GM21423 (cell line): ENCODE measurements around the gene NTM.
A peak's percentile ranks its signal among the peaks of the same experiment; 100 is the strongest.
"Not testable (repeated sequence)": the region's sequence is repeated elsewhere in the genome, so short reads cannot be mapped to it uniquely, and the experiment has no call there.

Experiments
- ATAC-seq: cut with Tn5 transposase; IDR thresholded peaks from one replicate; pipeline ENCODE4 v1.9.1; 2021; ENCODE audit warnings: mild to moderate bottlenecking, moderate library complexity; ENCODE audit not compliant: unreplicated experiment

The NTM gene

DNA sequence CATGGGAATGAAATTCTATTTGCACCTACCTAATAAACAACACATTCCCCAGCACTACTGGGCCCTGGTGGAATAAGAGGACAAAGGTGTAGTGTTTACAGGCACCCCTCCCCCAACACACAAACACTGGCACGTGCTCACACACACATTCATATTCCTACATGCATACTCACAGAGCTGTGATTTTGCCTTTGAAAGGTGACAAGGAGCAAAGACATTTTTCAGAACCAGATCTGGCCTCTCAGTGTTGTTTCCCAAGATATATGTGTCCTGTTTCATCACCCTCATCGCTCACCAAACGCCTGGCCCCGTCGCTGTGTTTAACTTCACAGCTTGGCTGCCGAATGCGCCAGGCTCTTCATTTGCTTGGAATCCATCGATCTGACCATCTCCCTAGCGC, 292.6 kb downstream of the NTM start:
- ATAC-seq = no peak

DNA sequence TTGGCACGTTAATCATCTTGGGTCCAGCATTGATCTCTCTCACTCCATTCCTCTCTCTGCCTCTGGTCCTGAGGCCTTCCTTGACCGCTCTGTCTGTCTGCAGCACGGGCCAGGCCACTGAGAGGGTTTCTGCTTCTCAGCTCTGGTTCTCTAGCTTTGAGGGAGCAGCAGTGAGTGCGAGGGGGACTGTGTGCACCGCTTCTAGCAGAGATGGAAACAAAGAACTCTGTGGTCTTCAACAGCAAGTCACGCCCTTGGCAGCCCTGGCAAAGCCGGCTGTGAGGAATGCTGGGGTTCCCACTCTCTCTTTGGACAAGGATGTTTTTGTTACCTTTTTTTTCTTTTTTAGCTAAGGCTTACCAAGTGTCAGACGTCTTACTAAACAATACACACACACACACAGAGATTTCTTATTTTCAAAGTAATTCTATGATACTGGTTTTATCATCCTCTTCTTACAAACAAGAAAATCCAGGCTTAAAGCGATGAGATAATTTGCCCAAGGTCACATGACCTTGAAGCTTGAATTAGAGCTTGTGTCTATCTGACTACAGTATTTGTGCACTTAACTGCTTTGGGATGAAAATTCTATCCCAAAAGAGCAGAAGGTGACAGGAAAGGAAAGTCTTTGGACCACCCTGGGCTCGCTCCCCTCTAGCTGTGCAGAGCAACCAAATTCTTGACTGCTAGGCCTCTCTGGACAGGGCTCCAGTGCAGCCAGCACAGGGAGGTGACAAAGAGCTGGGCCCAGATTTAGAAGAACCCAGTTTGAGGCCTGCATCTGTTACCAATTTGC, 293.2 kb downstream of the NTM start:
- ATAC-seq = no peak

DNA sequence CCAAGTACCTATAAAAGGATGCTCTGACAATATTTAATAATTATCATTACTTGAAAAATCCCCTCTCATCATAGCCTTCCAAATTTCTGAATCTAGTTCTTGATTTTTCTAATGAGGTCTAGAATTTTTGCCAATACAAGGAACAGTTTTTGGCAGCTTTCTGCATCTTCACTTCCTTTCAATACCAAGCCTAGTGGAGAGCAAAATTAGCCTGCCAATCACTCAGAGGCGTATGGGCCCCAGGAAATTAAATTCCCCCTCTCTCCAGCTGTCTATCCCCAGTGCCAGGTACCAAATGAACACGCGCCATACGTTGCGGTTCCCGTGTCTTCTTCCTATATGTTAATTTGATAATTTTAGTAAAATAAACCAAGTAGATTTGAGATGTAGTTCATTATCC, 293.9 kb downstream of the NTM start:
- ATAC-seq = no peak

DNA sequence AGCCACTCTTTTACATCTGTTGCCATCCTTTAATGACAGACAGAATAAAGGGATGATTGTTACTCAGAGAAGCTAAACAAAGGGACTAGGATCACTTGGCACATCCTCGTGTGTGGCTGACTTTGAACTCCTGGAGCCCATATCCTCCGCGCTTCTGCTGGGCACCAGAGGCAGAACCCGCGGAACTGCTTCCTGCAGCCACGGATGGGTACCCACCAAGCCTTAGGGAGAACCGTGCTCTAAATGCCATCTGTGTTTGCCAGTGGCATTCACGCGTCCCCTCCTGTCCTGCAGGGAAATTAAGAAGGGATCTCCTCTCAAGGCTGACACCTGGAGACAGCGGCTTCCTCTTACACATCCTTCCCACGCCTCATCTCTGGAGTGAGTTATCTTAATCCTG, 294.4 kb downstream of the NTM start:
- ATAC-seq = no peak

DNA sequence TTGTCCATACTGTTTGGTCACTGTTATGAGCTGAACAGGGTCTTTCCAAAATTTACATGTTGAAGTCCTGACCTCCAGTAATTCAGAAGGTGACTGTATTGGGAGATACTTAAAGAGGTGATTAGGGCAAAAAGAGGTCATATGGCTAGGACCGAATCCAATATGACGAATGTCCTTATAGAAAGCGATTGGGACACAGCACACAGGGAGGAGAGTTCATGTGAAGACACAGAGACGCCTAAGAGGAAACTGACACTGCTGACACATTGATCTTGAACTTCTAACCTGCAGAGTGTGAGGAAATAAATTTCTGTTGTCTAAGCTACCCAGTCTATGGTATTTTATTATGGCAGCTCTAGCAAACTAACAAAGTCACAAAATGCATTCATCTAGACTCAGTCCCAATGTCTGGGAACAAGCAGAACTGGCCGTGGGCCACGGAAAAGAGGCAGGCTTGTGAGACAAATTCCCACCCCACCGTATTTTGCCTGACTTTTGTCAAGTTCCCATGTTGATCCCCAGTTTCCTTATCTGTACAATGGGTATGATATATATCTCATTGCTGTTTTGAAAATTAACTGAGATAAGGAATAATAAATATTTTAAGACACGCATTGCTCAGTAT, 295.0 kb downstream of the NTM start:
- ATAC-seq = no peak

DNA sequence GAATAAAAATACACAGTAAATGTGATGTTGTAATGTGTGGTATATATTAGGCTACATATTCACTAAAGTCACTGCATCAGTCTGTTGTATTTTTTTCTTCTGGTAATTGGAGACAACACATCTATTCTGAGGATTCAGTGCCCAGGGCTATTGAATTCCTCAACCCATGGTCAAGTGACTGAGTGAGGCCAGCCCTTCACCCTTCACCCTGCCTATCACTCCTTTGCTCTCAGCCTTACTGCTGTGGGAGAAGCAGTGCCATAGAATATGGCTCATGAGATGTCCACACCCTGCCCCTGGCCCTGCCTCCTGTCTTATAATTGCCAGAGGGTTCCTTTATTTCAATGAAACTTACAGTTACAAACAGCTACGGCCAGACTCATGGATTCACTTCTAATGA, 295.6 kb downstream of the NTM start:
- no peak for ATAC-seq

DNA sequence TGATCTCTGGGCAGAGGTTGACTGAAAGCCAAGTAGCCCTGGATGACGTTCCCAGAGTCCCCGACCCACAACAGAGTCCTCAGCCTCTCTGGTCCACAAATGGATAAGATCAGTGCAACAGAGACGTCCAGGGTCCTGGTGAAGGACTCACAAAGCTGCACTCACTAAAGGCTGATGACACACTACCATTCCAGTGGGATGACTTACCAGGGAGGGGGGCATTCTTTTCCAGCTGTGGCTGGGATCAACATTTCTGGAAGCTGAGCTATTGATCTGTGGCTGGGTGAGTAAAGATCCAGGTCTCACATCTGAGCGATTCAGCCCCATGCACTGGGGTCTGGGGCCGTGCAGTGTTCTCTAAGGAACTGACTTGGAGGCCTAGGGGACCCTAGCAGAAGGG, 296.2 kb downstream of the NTM start:
- no peak for ATAC-seq

DNA sequence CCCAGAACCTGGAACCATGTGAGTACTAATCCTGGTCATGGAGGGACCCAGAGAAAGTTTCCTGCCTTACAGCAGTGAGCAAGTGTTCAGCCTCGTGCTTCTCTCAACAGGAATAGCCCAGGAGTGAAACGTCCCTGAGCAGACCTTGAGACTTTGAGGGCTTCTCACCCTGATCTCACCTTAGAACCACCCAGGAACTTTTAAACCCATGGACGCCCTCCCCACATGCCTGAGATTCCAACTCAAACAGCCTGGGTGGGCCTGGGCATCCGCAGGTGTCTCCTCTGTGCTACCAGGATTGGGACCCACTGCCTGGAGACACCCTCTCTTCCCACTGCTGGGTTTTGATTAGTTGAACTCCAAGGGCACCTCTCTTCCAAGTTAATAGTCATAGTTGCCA, 297.2 kb downstream of the NTM start:
- ATAC-seq = no peak

DNA sequence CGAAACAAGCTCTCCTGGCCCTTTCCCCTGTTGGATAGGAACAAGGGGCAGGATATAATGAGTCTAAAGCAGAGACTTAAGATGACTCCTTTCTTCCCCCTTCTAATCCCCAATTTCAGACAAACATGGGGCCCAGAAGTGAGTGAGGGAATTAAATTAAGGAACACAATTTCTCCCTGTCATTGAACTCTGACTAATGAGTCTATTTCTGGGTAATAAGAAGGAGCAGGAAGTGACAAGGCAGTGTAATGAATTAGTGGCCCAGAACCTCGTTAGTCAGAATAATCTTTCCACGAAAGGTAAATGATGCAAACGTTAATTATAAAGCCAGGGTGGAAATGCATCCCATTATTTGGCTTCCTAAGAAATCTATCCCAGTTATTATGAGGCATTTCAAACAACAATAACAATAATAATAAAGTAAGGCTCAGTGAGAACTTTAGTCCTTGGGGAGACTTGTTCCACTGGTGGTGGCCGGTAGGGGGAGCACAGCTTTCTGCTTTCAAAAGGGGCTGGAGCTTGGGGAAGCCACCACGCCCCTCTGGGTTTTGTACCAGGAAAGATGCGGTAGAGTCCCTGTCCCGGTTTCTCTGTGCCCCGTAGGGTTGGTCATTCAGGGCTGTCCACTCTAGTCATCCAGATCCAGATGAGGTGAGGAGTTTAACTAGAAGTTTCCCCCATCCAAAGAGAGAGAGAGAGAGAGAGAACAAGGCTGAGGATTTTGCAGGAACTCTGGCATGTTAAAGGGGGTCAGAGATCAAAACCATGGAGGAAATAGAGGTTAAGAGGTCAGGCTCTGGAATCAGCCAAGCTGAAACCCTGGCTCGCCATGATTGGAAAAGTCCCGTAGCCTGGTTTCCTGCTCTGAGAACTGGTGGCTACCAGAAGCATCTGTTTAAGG, 298.3 kb downstream of the NTM start:
- ATAC-seq = peak; percentile 78

DNA sequence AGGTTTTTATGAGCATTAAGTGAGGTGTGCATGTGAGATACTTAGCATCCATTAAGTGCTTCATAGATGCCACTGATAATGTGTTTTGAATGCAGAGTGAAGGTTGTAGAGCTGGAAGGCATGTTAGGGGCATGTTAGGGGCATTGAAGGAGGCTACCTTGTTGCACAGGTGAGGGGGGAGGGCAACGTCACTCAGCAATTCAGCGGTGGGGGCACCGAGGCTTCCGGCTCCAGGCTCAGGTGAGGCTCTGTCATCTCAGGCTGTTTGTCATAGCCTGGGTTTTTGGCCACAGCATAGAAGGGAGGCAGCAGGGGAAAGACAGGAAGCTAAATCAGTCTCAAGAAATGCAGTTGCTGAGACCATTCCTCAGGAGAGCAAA, 299.0 kb downstream of the NTM start:
- ATAC-seq = no peak

DNA sequence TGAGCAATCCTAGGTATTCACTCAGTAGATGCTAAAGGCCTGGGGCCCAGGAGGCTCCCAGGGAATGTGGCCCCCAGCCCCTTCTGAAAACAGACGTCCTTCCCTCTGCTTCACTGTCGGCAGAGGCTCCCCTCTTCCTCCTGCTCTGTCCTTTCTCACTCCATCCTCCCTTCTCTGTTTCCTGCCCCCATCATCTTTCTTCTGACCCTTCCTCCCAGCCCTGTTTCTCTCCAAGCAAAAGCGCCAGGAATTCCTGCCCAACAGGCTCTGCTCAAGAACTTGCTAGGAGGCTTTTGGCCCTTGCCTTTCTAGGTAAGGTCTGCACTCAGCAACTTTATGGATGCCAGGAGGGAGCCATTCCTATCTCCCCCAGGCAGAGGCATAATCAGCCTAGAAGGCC, 300.5 kb downstream of the NTM start:
- no peak for ATAC-seq

DNA sequence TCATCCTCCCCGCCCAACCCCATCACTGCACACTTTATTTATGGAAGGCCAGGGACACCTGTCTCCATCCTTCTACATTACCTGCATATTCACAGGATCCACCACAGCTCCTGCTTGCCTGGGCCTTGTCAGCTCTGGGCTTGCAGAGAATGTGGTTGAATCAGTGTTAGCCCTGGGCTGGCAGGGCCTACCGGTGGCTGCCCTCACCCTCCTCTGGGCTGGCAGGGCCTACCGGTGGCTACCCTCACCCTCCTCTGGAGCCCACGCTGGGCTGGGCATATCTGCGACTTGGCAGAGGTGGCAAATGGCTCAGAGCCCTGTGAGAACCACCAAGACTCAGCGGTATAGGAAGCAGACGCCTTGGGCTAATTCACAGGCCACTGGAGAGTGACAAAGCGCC, 300.9 kb downstream of the NTM start:
- no peak for ATAC-seq

DNA sequence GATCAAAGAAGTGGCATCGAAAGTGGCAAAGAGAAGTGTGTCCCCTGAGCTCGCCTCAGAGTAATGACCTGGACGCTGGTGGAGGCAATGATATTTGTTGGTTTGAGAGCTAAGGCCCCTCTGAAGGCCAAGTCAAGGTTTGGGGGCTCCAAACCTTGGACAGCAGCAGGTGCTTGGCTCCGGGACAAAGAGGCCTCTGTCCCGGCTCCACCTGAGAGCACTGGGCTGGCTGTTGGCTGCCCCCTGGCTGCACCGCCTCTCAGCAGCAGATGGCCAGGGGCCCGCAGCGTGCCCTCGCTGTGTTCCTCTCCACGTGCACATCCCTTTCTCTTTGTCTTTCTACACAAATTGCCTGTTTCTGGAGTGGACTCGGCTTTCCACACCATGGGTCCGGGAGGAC, 301.3 kb downstream of the NTM start:
- no peak for ATAC-seq

DNA sequence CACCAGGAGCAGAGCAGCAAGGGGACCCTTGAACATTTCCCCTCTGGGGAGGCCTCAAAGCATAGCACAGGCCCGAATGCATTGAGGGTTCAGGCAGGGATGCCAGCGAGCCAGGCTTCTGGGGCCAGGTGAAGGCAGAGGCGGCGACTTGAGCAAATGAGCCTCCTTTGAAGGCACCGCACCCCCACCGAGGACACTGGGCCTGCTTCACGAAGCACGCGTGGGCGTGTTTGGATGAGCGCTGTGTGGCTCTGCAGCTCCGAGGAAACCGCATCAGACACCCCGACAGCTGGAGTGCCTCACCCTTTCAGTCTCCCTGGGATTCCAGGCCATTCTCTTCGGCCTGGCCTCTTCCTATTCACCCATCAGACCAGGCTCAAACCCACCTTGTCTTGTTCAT, 301.8 kb downstream of the NTM start:
- ATAC-seq = no peak

DNA sequence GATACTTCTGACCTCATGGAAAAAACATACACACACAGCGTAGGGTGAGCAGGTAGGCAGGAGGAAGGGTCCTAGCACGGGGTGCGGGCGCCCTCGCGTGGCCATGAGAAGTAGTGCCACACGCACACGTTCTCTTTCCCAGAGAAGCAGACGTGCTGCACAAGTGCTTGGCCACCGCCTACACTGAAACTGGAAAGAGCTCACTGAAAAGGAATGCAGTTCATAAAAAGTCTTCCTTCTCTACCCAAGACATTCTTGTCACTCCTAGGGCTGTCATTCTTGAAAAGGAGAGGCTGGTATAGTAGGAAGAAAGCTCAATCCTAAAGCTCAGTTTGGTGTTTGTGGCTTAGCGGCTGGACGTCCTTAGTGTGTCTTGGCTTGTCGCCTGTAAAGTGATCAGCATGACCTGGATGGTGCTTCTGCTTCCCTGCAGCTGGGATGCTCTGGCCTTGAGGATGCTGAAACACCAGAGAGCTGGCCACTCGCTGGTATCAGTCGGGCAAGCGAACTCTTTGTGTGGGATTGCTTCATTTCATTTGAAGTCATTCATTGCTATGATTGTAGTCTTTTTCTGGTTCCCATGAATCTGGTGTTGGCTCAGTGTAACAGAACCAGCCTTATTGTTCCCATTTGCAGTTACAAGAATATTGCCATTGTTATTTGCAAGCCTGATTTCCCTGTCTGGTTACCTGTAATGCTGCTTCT, 303.8 kb downstream of the NTM start:
- peak; percentile 90 for ATAC-seq

DNA sequence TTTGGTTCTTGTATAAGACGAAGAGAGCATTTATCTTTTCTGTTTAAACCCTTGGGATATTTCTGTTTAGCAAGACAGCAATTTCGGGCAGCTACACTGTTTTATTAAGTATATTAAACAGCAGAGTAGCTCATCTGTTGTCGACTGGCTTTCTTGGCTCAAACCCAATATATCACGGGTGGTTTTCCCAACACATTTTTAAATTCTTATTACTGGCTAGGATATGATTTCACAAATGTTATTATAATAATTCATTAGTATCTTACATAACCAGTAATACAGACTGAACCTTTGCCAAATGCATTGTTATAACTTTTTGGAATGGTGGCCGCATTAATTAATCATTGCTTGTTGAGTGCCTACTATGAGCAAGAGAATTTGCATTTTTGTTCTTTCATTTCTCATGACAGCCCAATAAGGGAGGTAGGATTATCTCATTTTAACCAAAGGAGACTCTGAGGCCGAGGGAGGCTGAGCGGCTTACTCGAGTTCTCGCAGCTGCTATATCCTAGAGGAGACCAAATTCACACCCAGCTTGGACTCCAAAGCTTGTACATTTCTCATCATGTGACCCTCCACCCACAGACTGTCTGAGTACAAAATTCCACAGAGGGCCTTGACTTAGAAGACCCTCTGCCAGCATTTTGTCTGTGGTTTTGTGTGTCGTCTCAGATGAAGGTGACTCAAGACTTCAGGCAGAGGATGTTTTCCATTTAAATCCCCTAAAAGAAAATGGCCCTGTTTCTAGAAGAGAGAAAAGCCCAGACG, 304.9 kb downstream of the NTM start:
- no peak for ATAC-seq

DNA sequence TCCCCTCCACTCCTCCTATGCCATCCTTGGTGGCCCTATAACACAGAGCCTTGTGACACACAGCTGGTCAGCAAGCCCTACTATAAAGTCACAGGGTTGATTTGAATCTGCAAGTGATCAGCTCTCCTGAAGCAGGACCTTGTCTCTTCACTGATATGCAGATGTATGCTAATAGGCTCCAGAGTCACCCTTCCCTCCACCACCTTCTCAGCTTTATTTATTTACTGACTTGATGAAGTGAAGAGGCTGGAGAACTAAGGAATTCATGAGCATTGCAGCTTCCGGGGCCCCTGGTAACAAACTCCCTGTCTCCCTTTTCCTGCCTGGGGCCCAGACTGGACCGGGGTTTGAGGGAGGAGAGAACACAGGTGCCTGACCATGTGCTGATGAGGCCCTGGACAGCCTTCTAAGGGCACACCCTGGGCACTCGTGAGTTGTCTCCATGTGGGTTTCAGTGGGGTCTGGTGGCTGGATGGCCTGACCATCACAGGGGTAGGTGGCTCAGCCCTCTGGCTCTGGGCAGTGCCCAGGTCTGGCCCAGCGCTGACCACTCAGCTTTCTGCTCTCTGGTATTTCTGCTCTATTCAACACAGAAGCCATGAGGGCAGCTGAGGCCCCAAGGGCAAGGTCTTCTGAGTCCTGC, 307.5 kb downstream of the NTM start:
- ATAC-seq = no peak

DNA sequence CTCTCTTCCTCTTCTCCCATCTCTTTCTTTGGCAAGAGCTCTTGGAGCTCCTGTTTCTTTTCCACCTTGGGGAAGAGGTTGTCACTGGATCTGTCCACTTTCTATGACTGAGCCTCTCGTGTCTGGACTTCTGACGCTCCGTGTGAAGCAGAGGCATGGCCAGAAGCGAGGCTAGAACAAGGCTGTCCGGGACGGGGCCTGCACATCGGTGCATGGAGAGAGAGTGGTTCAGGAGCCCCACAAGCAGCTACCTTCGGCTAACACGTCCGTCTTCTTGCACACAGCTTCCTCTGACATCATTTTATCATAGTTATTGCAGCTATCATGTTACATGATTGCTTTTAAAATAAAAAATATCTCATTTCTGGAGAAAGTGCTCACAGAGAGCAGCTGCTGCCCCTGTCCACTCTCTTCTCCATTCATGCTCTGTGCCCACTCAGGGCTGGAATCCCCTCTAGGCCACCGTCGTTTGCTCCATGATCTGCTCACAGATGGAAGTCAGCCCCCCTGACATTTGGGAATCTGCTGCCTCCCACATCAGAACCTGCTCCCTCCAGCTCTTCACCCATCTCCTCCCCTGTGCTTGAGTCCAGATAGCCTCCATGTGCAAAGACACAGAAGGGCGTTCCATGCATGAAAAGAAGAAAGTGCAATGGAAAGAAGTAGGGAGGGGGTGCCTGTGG, 308.4 kb downstream of the NTM start:
- no peak for ATAC-seq

DNA sequence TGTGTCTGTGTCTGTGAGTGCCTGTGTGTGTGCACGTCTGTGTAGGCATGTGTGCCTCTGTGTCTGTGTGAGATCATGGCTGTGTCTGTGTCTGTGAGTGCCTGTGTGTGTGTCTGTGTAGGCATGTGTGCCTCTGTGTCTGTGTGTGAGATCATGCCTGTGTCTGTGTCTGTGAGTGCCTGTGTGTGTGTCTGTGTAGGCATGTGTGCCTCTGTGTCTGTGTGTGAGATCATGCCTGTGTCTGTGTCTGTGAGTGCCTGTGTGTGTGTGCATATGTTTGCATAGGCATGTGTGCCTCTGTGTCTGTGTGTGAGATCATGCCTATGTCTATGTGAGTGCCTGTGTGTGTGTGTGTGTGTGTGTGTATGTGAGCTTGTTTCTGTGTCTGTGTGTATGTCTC, 310.0 kb downstream of the NTM start:
- ATAC-seq = not testable (repeated sequence)
